Bronchial epithelial cell (primary cell): Measurements from ENCODE around the gene AOAH. TPM values are rescaled to one million over a fixed set of nuclear protein-coding genes. Genes with fewer than 3 reads are reported as not detected.

Experiments
- DNase-seq: peaks from one replicate; pipeline ENCODE4 v3.0.0-alpha.2; 2010; ENCODE audit warnings: low read depth
- FAIRE-seq: peaks from 2 replicates; lab custom pipeline; 2011; peaks lifted over from hg19 to GRCh38; lab: Jason Lieb, UNC
- H3K27me3 ChIP-seq: 2 replicates; pipeline ENCODE4 v1.5.1; 2011; ENCODE audit warnings: low read length; ENCODE audit not compliant: control insufficient read depth, insufficient read depth
- H3K36me3 ChIP-seq: 2 replicates; pipeline ENCODE4 v1.5.1; 2011; ENCODE audit warnings: low read length; ENCODE audit not compliant: control insufficient read depth, insufficient read depth
- H3K4me3 ChIP-seq: 2 replicates; pipeline ENCODE4 v1.5.1; 2011; ENCODE audit warnings: mild to moderate bottlenecking, low read depth, low read length, control low read depth
- CTCF ChIP-seq: IDR thresholded peaks from 2 replicates; pipeline ENCODE4 v1.5.1; 2011; ENCODE audit warnings: mild to moderate bottlenecking, moderate library complexity, low read length, control low read depth, inconsistent platforms; ENCODE audit not compliant: insufficient read depth, severe bottlenecking
- total RNA-seq: library from RNA; depleted of rRNA; stranded (reverse); fragments of >200 nt; gene quantifications from 2 replicates; pipeline ENCODE4 v1.2.1, GENCODE V29; 2014

AOAH gene
- total RNA-seq, 1 donor from 2014 or later: not detected

DNA sequence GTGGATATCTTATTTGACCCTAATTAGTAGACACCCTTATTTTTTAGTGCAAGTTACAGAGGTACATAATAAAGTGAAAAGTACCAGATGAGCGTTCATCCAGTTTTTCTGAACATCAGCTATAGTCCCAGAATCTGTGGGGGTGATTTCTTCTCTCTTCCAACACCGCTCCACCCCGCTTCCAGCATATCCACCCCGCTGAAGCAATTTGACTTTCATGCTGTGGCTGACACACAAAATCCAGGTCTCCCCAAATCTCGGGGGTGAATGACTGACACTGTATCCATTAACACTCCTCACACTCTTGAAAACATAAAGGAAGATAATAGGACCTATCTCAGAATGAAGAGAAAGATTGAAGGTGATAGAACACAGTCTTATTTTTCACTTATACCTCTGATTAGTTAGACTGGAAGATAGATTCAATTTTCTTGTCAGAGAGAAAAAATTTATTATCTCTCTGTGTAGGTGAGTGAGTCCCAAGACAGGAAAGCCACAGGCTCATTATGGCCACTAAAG is 191.3 kb downstream of the AOAH start:
- TF ChIP-seq CTCF: no peak
- Histone ChIP-seq H3K36me3 (no peaks in the 10 kb centered on the region), H3K4me3 (no peak overlapping the region), H3K27me3 (no peaks in the 10 kb centered on the region)
- FAIRE-seq (no peak), DNase-seq (no peak)

GRCh38 chr7:36531951-36532350 is 192.3 kb downstream of the AOAH start:
- no peak for TF ChIP-seq CTCF
- Histone ChIP-seq H3K36me3 (no peaks in the 10 kb centered on the region), H3K27me3 (no peaks in the 10 kb centered on the region), H3K4me3 (no peak overlapping the region)
- DNase-seq: no peak
- FAIRE-seq: no peak

DNA sequence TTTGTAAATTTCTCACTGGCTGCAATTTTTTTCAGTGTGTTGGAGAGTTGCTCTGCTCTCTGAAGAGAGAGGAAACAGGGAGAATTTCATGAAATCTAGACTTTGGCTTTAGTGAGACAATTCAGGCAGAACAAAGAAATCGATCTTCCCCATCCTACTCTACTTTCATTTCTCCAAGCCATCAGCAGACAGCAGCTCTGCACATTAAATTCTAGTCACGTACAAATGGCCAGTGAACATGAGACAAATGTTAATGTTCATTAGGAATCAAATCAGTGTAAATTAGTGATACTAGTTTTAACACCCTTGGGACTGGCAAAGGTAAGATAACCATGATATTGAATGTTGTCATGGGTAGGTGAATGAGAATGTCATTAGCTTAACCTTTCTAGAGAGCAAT is 193.8 kb downstream of the AOAH start:
- no peak overlapping the region for H3K4me3 ChIP-seq
- no peaks in the 10 kb centered on the region for H3K27me3 ChIP-seq
- no peak for DNase-seq
- no peaks in the 10 kb centered on the region for H3K36me3 ChIP-seq
- TF ChIP-seq CTCF: no peak
- no peak for FAIRE-seq

DNA sequence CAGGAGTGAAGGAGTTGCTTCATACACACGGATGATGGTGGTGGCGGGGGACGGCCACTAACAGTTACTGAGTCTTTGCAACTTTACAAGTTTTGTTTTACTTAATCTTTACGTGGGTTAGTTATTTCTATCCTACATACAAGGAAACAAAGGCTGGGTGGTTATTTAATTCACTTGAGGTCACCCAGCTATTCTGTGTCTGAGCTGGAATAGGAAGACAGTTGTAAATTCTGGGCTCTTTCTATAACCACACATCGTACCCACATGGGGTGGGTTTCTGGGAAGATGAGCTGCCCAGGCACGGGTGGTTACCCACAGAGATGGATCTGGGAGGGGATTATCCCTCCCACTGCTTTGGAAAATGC is 196.8 kb downstream of the AOAH start:
- no peaks in the 10 kb centered on the region for H3K27me3 ChIP-seq
- H3K36me3 ChIP-seq: no peaks in the 10 kb centered on the region
- no peak for TF ChIP-seq CTCF
- H3K4me3 ChIP-seq: no peak overlapping the region
- DNase-seq (no peak), FAIRE-seq (no peak)

DNA sequence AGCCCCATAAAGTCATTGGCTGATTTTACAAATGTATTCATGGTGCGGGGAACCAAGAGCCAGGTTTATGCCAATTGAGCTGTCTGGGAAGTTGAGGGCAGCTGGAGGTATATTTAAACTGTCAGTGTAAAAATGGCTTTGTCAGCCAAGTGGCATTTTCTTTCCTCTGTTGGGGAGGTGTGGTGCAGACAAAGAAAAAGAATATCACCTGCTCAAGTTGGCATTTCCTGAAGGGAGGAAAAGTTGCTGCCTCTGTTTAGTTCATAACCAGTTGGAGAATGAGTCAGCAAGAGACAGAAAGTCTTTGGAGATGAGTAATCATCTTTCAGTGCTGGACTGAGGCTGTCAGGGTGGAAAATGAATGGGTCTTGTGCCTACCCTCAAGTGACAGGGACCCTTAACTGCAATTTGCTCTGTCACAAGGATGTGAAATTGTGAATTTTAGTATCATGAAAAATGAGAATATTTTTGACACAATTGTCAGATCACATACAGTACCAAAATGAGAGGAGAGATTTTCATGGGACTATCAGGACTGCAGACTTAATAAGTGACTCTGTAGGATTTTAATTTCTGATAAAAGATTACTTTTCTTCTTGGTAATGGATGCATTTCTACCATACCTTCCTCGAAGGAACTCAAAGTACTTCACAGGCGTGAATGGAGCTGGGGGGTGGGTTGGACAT is 197.3 kb downstream of the AOAH start:
- no peaks in the 10 kb centered on the region for H3K36me3 ChIP-seq
- H3K4me3 ChIP-seq: no peak overlapping the region
- no peak for TF ChIP-seq CTCF
- FAIRE-seq (peak; percentile 91), DNase-seq (peak; percentile 95)
- H3K27me3 ChIP-seq: no peaks in the 10 kb centered on the region

GRCh38 chr7:36523371-36524101 is 200.8 kb downstream of the AOAH start:
- Histone ChIP-seq H3K27me3 (no peaks in the 10 kb centered on the region), H3K36me3 (no peaks in the 10 kb centered on the region), H3K4me3 (no peak overlapping the region)
- no peak for TF ChIP-seq CTCF
- no peak for DNase-seq
- no peak for FAIRE-seq
